GM10248 (cell line): Measurements from ENCODE around the gene CNN3.

Experiments
- CTCF ChIA-PET: fragments of 300-600 bp; sonication (Branson Sonifier 250); formaldehyde crosslinking; extraction: SDS; loops from one replicate; lab custom pipeline; 2021; ENCODE audit warnings: antibody characterized with exemption; lab: Yijun Ruan, JAX
- POLR2A ChIA-PET: fragments of 350-650 bp; sonication (Branson Sonifier 250); formaldehyde crosslinking; extraction: SDS; loops from one replicate; lab custom pipeline; 2020; ENCODE audit warnings: antibody characterized with exemption; lab: Yijun Ruan, JAX
- DNase-seq: peaks from one replicate; pipeline ENCODE4 v3.0.0; 2012; ENCODE audit errors: extremely low spot score
- CTCF ChIP-seq: IDR thresholded peaks from 2 replicates; pipeline ENCODE4 v1.5.1; 2012; ENCODE audit warnings: mild to moderate bottlenecking, low read depth; ENCODE audit errors: extremely low read depth, missing control alignments, control extremely low read depth

Gene CNN3

GRCh38 chr1:94875794-94876193 is 51.1 kb downstream of the CNN3 start:
- no peak for DNase-seq
- ChIA-PET POLR2A (no interaction called here), CTCF (interaction anchor here (0.8 to 8.8 kb wide), 3 partner anchors 10 to 22 kb away, joined by 3 to 64 read pairs (median 23); no protein-coding TSS in a partner anchor)
- no peak for TF ChIP-seq CTCF

- no peak for DNase-seq
- ChIA-PET POLR2A (no interaction called here), CTCF (interaction anchor here (0.7 to 8.8 kb wide), 6 partner anchors 12 to 169 kb away, joined by 3 to 64 read pairs (median 4); no protein-coding TSS in a partner anchor)
- no peak for TF ChIP-seq CTCF
Observed at GRCh38 chr1:94874423-94874822, 52.5 kb downstream of the CNN3 start.

GRCh38 chr1:94873520-94874351 is 53.2 kb downstream of the CNN3 start:
- DNase-seq: no peak
- POLR2A ChIA-PET: no interaction called here
- CTCF ChIA-PET: interaction anchor here (0.7 to 8.8 kb wide), 7 partner anchors 11 to 392 kb away, joined by 3 to 64 read pairs (median 3); no protein-coding TSS in a partner anchor
- TF ChIP-seq CTCF: no peak

GRCh38 chr1:94872771-94873495 is 54.0 kb downstream of the CNN3 start:
- no peak for DNase-seq
- CTCF ChIA-PET: interaction anchor here (0.6 to 8.8 kb wide), 4 partner anchors 10 to 170 kb away, joined by 3 to 64 read pairs (median 13); no protein-coding TSS in a partner anchor
- TF ChIP-seq CTCF: no peak
- POLR2A ChIA-PET: no interaction called here

GRCh38 chr1:94871031-94871430 is 55.9 kb downstream of the CNN3 start:
- DNase-seq: no peak
- POLR2A ChIA-PET: no interaction called here
- CTCF ChIA-PET: interaction anchor here (5.7 to 8.8 kb wide), 2 partner anchors 8 to 17 kb away, joined by 23 to 64 read pairs; no protein-coding TSS in a partner anchor
- TF ChIP-seq CTCF: no peak

- POLR2A ChIA-PET: no interaction called here
- no peak for DNase-seq
- CTCF ChIA-PET: interaction anchor here (5.6 kb wide), 1 partner anchor 12 kb away, joined by 50 read pairs; no protein-coding TSS in a partner anchor
- no peak for TF ChIP-seq CTCF
Observed at GRCh38 chr1:94866164-94866807, 60.6 kb downstream of the CNN3 start.
